ENCODE results near the gene LOXHD1.

DNA sequence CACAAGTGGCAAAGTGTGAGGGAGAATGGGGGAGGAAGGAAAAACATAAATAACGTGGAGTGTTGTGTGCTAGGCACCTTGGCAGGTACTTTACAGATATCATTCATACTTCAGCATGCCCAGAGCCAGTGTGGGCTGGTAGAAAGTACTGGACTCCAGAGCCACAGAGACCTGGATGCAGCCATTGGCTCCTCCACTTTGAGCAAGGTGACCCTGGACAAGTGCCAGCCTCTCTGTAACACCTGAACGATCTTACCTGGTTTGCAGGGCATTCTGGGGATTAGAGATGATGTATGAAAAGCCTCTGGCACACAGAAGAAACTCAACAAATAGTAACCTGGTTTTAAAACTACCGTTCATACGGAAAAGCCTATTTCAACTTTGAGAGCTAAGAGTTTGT, 6.3 kb downstream of the LOXHD1 start:
- TF ChIP-seq, protein P1, sequence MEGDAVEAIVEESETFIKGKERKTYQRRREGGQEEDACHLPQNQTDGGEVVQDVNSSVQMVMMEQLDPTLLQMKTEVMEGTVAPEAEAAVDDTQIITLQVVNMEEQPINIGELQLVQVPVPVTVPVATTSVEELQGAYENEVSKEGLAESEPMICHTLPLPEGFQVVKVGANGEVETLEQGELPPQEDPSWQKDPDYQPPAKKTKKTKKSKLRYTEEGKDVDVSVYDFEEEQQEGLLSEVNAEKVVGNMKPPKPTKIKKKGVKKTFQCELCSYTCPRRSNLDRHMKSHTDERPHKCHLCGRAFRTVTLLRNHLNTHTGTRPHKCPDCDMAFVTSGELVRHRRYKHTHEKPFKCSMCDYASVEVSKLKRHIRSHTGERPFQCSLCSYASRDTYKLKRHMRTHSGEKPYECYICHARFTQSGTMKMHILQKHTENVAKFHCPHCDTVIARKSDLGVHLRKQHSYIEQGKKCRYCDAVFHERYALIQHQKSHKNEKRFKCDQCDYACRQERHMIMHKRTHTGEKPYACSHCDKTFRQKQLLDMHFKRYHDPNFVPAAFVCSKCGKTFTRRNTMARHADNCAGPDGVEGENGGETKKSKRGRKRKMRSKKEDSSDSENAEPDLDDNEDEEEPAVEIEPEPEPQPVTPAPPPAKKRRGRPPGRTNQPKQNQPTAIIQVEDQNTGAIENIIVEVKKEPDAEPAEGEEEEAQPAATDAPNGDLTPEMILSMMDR (conservative IDR thresholded peaks at IDR 0.05), result no peak
- TF ChIP-seq EZH2 (IDR thresholded peaks at IDR 0.05; ENCODE audit: low read depth), result no peak
